Uterus (tissue), 2 donors: ENCODE data around the gene CD200R1.

Experiments
- CTCF ChIP-seq, 4 experiments: fragments of 200-600 bp in 2 of 4; fragments of 450-650 bp in 2 of 4; sonication (generic) in 2 of 4; IDR thresholded peaks; one replicate each; pipeline ENCODE4 v1.5.1; 2016 to 2019; ENCODE audit warnings: antibody characterized with exemption in 4 of 4, mild to moderate bottlenecking in 2 of 4, moderate library complexity in 1 of 4
- POLR2A ChIP-seq, 2 donors: fragments of 450-650 bp; IDR thresholded peaks; one replicate each; pipeline ENCODE4 v1.6.1; 2016; ENCODE audit warnings: antibody characterized with exemption in 2 of 2, mild to moderate bottlenecking in 1 of 2, moderate library complexity in 1 of 2

GRCh38 chr3:113006359-113007056 lies 31.6 kb upstream of the CD200R1 start:
- TF ChIP-seq CTCF (IDR thresholded peaks at IDR 0.05) (no peak), POLR2A (IDR thresholded peaks at IDR 0.05) (no peak)
